OCI-LY7 (cell line): ENCODE data around the gene KCNA5. TPM values are rescaled to one million over a fixed set of nuclear protein-coding genes. Genes with fewer than 3 reads are reported as not detected.

Source experiments
- BruUV-seq: library from RNA; stranded (reverse); fragments of 400-500 nt; replicated peaks from 2 replicates; lab custom pipeline; 2021; lab: Mats Ljungman, UMichigan
- CTCF ChIA-PET: fragments of 300-600 bp; sonication (Branson Sonifier 250); formaldehyde crosslinking; loops from one replicate; lab custom pipeline; 2022; ENCODE audit warnings: antibody characterized with exemption; ENCODE audit not compliant: unreplicated experiment; lab: Charles Lee
- POLR2A ChIA-PET: fragments of 300-600 bp; sonication (Branson Sonifier 250); formaldehyde crosslinking; loops from one replicate; lab custom pipeline; 2022; ENCODE audit warnings: antibody characterized with exemption; lab: Charles Lee
- DNase-seq: peaks from one replicate; pipeline ENCODE4 v3.0.0-alpha.2; 2015; ENCODE audit warnings: low spot score
- H2AFZ ChIP-seq: fragments of 200-600 bp; sonication (generic), shearing (Covaris generic); 2 replicates; pipeline ENCODE4 v1.6.1; 2014; ENCODE audit warnings: mild to moderate bottlenecking, antibody characterized with exemption, low read length, moderate library complexity
- H3K27ac ChIP-seq: fragments of 200-600 bp; sonication (generic); 2 replicates; pipeline ENCODE4 v1.5.1; 2014; ENCODE audit warnings: mixed run types, low read depth, mild to moderate bottlenecking, moderate library complexity, low read length, inconsistent platforms; ENCODE audit not compliant: poor library complexity, severe bottlenecking
- H3K36me3 ChIP-seq: fragments of 200-600 bp; sonication (generic); 2 replicates; pipeline ENCODE4 v1.6.1; 2014; ENCODE audit warnings: mild to moderate bottlenecking, antibody characterized with exemption, low read length, moderate library complexity, mixed read lengths; ENCODE audit not compliant: insufficient read depth
- H3K4me1 ChIP-seq: fragments of 200-600 bp; sonication (generic); 2 replicates; pipeline ENCODE4 v1.5.1; 2014; ENCODE audit warnings: mild to moderate bottlenecking, low read length; ENCODE audit not compliant: insufficient read depth, poor library complexity, severe bottlenecking
- H3K4me2 ChIP-seq: fragments of 200-600 bp; sonication (generic); 2 replicates; pipeline ENCODE4 v1.6.1; 2014; ENCODE audit warnings: mild to moderate bottlenecking, low read length
- H3K4me3 ChIP-seq: fragments of 200-600 bp; sonication (generic); 2 replicates; pipeline ENCODE4 v1.5.1; 2014; ENCODE audit warnings: mild to moderate bottlenecking, low read depth, low read length; ENCODE audit not compliant: poor library complexity, severe bottlenecking
- H3K79me2 ChIP-seq: fragments of 200-600 bp; sonication (generic); 2 replicates; pipeline ENCODE4 v1.6.1; 2016; ENCODE audit warnings: low read depth, mild to moderate bottlenecking, low read length, moderate library complexity, mixed read lengths; ENCODE audit not compliant: insufficient read depth
- H3K9me2 ChIP-seq: fragments of 200-600 bp; sonication (generic); 2 replicates; pipeline ENCODE4 v1.6.1; 2016; ENCODE audit warnings: mild to moderate bottlenecking, low read length, mixed read lengths; ENCODE audit not compliant: insufficient read depth
- H3K9me3 ChIP-seq: fragments of 200-600 bp; sonication (generic); 2 replicates; pipeline ENCODE4 v1.6.1; 2014; ENCODE audit warnings: mild to moderate bottlenecking, mixed run types, low read length, mixed read lengths
- H4K20me1 ChIP-seq: fragments of 200-600 bp; sonication (generic); 2 replicates; pipeline ENCODE4 v1.6.1; 2014; ENCODE audit warnings: mild to moderate bottlenecking, antibody characterized with exemption, low read length, moderate library complexity, mixed read lengths; ENCODE audit not compliant: insufficient read depth
- EZH2phosphoT487 ChIP-seq: fragments of 200-600 bp; sonication (generic); IDR thresholded peaks from 2 replicates; pipeline ENCODE4 v1.6.1; 2018; ENCODE audit warnings: low read depth, borderline replicate concordance, mild to moderate bottlenecking, mixed run types, antibody characterized with exemption, low read length, moderate library complexity, mixed read lengths
- intact Hi-C: fragments of 100-400 bp; cut with micrococcal nuclease; formaldehyde crosslinking; loops from one replicate; pipeline ENCODE4 v1.10.0; 2022; ENCODE audit not compliant: unreplicated experiment
- total RNA-seq, 2 experiments: library from RNA; depleted of rRNA in 1 of 2; stranded (reverse); fragments of >200 nt in 1 of 2; shearing (Covaris generic) in 1 of 2; gene quantifications; 2 replicates each; pipeline ENCODE4 v1.2.3, GENCODE V29; 2014 to 2022
- TF ChIP-seq, protein P1 (sequence below): fragments of 200-600 bp; sonication (generic); conservative IDR thresholded peaks from 2 replicates; pipeline ENCODE4 v1.5.1; 2014; ENCODE audit warnings: mild to moderate bottlenecking, antibody characterized with exemption, low read length, moderate library complexity, mixed read lengths

KCNA5 gene
- total RNA-seq, 2 experiments from 2014 or later, result not detected

DNA sequence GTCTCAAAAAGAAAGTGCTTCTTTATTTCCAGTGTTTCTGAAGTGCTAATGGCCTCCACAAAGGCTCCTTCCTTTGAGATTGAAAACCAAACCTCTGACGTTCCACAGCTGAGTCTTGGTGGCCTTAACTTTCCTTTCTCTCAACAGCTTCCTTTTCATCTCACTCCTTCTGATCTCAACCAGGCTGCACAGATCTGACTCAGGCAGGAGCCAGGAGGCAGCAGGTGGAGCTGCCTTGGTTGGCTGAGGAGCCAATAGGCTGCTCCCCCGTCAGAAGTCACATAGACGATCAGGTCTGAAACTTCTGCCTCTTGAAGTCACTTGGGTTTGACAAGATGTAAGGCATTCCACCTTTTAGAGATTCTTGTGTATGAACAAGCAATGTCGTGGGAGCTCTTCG lies 9.1 kb upstream of the KCNA5 start:
- TF ChIP-seq, protein P1, sequence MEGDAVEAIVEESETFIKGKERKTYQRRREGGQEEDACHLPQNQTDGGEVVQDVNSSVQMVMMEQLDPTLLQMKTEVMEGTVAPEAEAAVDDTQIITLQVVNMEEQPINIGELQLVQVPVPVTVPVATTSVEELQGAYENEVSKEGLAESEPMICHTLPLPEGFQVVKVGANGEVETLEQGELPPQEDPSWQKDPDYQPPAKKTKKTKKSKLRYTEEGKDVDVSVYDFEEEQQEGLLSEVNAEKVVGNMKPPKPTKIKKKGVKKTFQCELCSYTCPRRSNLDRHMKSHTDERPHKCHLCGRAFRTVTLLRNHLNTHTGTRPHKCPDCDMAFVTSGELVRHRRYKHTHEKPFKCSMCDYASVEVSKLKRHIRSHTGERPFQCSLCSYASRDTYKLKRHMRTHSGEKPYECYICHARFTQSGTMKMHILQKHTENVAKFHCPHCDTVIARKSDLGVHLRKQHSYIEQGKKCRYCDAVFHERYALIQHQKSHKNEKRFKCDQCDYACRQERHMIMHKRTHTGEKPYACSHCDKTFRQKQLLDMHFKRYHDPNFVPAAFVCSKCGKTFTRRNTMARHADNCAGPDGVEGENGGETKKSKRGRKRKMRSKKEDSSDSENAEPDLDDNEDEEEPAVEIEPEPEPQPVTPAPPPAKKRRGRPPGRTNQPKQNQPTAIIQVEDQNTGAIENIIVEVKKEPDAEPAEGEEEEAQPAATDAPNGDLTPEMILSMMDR, result no peak
- TF ChIP-seq EZH2phosphoT487, result no peak
- ChIA-PET POLR2A (no interaction called here), CTCF (interaction anchor here (0.6 kb wide), 1 partner anchor 56 kb away, joined by 4 read pairs; no protein-coding TSS in a partner anchor)
- no peaks in the 10 kb centered on the region for H3K4me1 ChIP-seq
- DNase-seq, result no peak
- no peak overlapping the region for H3K4me2 ChIP-seq
- H3K79me2 ChIP-seq, result no peaks in the 10 kb centered on the region
- H3K9me2 ChIP-seq, result no peaks in the 10 kb centered on the region
- no peaks in the 10 kb centered on the region for H3K9me3 ChIP-seq
- no peak overlapping the region for H2AFZ ChIP-seq
- H3K36me3 ChIP-seq, result no peaks in the 10 kb centered on the region
- BruUV-seq, result no TSS peak
- intact Hi-C loops, result no loop called here
- H3K27ac ChIP-seq, result no peak overlapping the region
- H4K20me1 ChIP-seq, result no peaks in the 10 kb centered on the region
- no peak overlapping the region for H3K4me3 ChIP-seq

DNA sequence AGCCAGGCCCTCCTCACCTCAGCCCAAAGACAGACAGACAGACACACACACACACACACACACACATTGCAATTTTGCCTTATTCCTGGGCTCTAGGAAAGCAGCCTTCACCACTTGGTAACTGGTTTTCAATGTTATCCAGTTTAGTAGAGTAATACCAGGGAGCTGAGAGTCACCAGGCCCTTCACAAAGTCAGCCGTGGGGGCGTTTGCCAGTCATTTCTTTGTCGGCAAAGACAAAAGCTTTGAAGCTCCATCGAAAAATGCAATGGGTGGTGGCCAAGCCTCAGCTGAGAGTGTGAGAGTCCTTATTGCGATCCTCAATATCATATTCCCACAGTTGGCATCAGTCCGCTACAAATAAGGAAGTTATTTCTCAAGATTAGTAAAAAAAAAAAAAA lies 8.1 kb upstream of the KCNA5 start:
- Histone ChIP-seq H2AFZ (no peak overlapping the region), H3K4me3 (no peak overlapping the region), H3K36me3 (no peaks in the 10 kb centered on the region), H3K9me2 (no peaks in the 10 kb centered on the region), H4K20me1 (no peaks in the 10 kb centered on the region), H3K4me2 (no peak overlapping the region), H3K79me2 (no peaks in the 10 kb centered on the region), H3K27ac (no peak overlapping the region), H3K4me1 (peaks cover 7% of the 10 kb centered on the region), H3K9me3 (no peaks in the 10 kb centered on the region)
- TF ChIP-seq, protein P1, result no peak
- TF ChIP-seq EZH2phosphoT487, result no peak
- no peak for DNase-seq
- ChIA-PET POLR2A (interaction anchor here (0.6 to 0.9 kb wide), 3 partner anchors 16 to 180 kb away, joined by 3 to 5 read pairs (median 4); no protein-coding TSS in a partner anchor), CTCF (no interaction called here)
- intact Hi-C loops, result no loop called here
- BruUV-seq, result no TSS peak

DNA sequence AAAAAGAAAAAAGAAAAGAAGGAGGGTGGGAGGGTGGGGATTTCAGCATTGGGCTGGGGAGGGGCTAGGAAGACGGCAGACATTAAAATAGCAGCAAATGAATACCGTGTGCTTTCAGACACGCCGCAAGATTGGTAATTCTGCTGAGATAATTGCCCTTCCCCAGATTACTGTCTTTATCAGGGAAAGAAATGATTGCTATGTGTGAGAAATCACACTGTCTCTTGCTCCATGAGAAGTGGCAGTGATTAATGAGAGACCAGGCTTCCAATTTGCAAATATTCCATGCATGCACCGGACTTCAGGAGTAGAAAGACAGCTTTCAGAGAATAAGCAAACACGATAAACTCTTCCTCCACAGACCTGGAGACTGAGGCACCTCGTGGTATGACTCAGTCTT lies 7.6 kb upstream of the KCNA5 start:
- POLR2A ChIA-PET, result interaction anchor here (0.6 to 0.9 kb wide), 3 partner anchors 15 to 180 kb away, joined by 3 to 5 read pairs (median 4); no protein-coding TSS in a partner anchor

More for the DNA sequence above, 7.6 kb upstream of the KCNA5 start:
- Histone ChIP-seq H3K27ac (no peak overlapping the region), H3K9me3 (no peaks in the 10 kb centered on the region), H3K4me2 (no peak overlapping the region), H3K4me3 (no peak overlapping the region), H2AFZ (no peak overlapping the region), H3K4me1 (peaks cover 7% of the 10 kb centered on the region), H3K36me3 (no peaks in the 10 kb centered on the region), H4K20me1 (no peaks in the 10 kb centered on the region), H3K79me2 (no peaks in the 10 kb centered on the region), H3K9me2 (no peaks in the 10 kb centered on the region)
- TF ChIP-seq, protein P1, result no peak
- no peak for TF ChIP-seq EZH2phosphoT487
- DNase-seq, result no peak
- CTCF ChIA-PET, result no interaction called here
- BruUV-seq, result no TSS peak
- intact Hi-C loops, result no loop called here
